ENCODE results near the gene C4orf54.

Gene C4orf54

DNA sequence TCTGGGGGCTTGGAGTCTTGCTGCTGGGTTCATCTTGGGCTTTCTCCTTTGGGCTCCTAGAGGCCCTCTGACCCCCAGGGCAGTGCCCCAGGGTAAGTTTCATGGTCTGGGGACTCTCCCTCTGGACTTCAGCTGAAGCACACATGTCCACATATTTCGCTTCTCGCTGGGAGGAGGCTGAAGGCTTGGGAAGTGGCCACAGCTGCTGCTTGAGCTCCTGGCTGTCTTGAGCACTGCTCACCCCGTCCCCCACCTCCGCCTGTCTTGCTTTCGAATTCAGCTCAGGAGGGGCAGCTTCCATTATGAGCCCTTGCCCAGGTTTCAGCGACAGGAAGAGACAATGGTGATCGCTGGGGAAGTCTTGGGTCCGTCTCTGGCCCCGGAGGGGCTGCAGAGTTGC, 3.7 kb downstream of the C4orf54 start:
- Histone ChIP-seq H3K4me3 (ENCODE audit: low read length in 2 of 2) (no peak overlapping the region), H3K9me3 (ENCODE audit: control insufficient read depth in 2 of 2, low read length in 2 of 2) (no peaks in the 10 kb centered on the region), H3K4me1 (ENCODE audit: control insufficient read depth in 2 of 2, insufficient read depth in 2 of 2, low read length in 2 of 2) (no peaks in the 10 kb centered on the region), H3K9ac (ENCODE audit: low read depth in 1 of 2, low read length in 2 of 2) (no peak overlapping the region), H3K36me3 (ENCODE audit: control insufficient read depth in 2 of 2, insufficient read depth in 2 of 2, low read length in 2 of 2) (no peaks in the 10 kb centered on the region), H3K27me3 (ENCODE audit: control insufficient read depth in 2 of 2, insufficient read depth in 2 of 2, low read length in 2 of 2) (no peaks in the 10 kb centered on the region), H3K27ac (ENCODE audit: low read depth in 2 of 2, low read length in 2 of 2) (no peak overlapping the region)

- H3K4me3 ChIP-seq (ENCODE audit: low read length in 2 of 2): no peak overlapping the region
- H3K27me3 ChIP-seq (ENCODE audit: control insufficient read depth in 2 of 2, insufficient read depth in 2 of 2, low read length in 2 of 2): no peaks in the 10 kb centered on the region
- H3K36me3 ChIP-seq (ENCODE audit: control insufficient read depth in 2 of 2, insufficient read depth in 2 of 2, low read length in 2 of 2): no peaks in the 10 kb centered on the region
- H3K9ac ChIP-seq (ENCODE audit: low read depth in 1 of 2, low read length in 2 of 2): no peak overlapping the region
- no peak overlapping the region for H3K27ac ChIP-seq (ENCODE audit: low read depth in 2 of 2, low read length in 2 of 2)
- no peaks in the 10 kb centered on the region for H3K4me1 ChIP-seq (ENCODE audit: control insufficient read depth in 2 of 2, insufficient read depth in 2 of 2, low read length in 2 of 2)
- H3K9me3 ChIP-seq (ENCODE audit: control insufficient read depth in 2 of 2, low read length in 2 of 2): no peaks in the 10 kb centered on the region
These were observed 4.8 kb downstream of the C4orf54 start for GRCh38 chr4:99652596-99653436.

- no peaks in the 10 kb centered on the region for H3K36me3 ChIP-seq (ENCODE audit: control insufficient read depth in 2 of 2, insufficient read depth in 2 of 2, low read length in 2 of 2)
- H3K27me3 ChIP-seq (ENCODE audit: control insufficient read depth in 2 of 2, insufficient read depth in 2 of 2, low read length in 2 of 2): no peaks in the 10 kb centered on the region
- H3K27ac ChIP-seq (ENCODE audit: low read depth in 2 of 2, low read length in 2 of 2): no peak overlapping the region
- H3K4me1 ChIP-seq (ENCODE audit: control insufficient read depth in 2 of 2, insufficient read depth in 2 of 2, low read length in 2 of 2): no peaks in the 10 kb centered on the region
- H3K9ac ChIP-seq (ENCODE audit: low read depth in 1 of 2, low read length in 2 of 2): no peak overlapping the region
- H3K9me3 ChIP-seq (ENCODE audit: control insufficient read depth in 2 of 2, low read length in 2 of 2): no peaks in the 10 kb centered on the region
- no peak overlapping the region for H3K4me3 ChIP-seq (ENCODE audit: low read length in 2 of 2)
These were observed 5.7 kb downstream of the C4orf54 start for GRCh38 chr4:99651811-99652485.

GRCh38 chr4:99651016-99651769, 6.4 kb downstream of the C4orf54 start:
- H3K4me1 ChIP-seq (ENCODE audit: control insufficient read depth in 2 of 2, insufficient read depth in 2 of 2, low read length in 2 of 2): no peaks in the 10 kb centered on the region
- no peak overlapping the region for H3K27ac ChIP-seq (ENCODE audit: low read depth in 2 of 2, low read length in 2 of 2)
- no peak overlapping the region for H3K9ac ChIP-seq (ENCODE audit: low read depth in 1 of 2, low read length in 2 of 2)
- H3K36me3 ChIP-seq (ENCODE audit: control insufficient read depth in 2 of 2, insufficient read depth in 2 of 2, low read length in 2 of 2): no peaks in the 10 kb centered on the region
- no peaks in the 10 kb centered on the region for H3K27me3 ChIP-seq (ENCODE audit: control insufficient read depth in 2 of 2, insufficient read depth in 2 of 2, low read length in 2 of 2)
- no peaks in the 10 kb centered on the region for H3K9me3 ChIP-seq (ENCODE audit: control insufficient read depth in 2 of 2, low read length in 2 of 2)
- no peak overlapping the region for H3K4me3 ChIP-seq (ENCODE audit: low read length in 2 of 2)

DNA sequence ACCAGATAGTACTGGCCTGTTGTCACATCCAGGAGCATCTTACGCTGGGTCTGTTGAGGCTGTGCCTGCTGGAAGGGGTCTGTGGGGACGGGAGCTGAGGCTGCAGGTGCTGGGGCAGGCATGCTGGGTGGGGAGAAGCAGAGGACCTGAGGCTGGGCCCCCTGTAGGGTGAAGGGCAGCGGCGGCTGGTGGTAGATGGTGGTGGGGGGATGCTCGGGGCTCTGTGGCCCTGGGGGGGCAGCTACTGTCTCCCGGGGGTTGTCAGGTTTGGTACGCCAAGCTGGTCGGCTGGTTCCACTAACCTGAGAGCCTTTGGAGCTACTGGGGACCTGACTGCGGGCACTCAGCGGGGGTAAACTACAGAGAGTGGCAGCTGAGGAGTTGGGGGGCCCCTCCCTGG, 7.8 kb downstream of the C4orf54 start:
- Histone ChIP-seq H3K9me3 (ENCODE audit: control insufficient read depth in 2 of 2, low read length in 2 of 2) (no peaks in the 10 kb centered on the region), H3K4me1 (ENCODE audit: control insufficient read depth in 2 of 2, insufficient read depth in 2 of 2, low read length in 2 of 2) (no peaks in the 10 kb centered on the region), H3K27me3 (ENCODE audit: control insufficient read depth in 2 of 2, insufficient read depth in 2 of 2, low read length in 2 of 2) (no peaks in the 10 kb centered on the region), H3K9ac (ENCODE audit: low read depth in 1 of 2, low read length in 2 of 2) (no peak overlapping the region), H3K4me3 (ENCODE audit: low read length in 2 of 2) (no peak overlapping the region), H3K36me3 (ENCODE audit: control insufficient read depth in 2 of 2, insufficient read depth in 2 of 2, low read length in 2 of 2) (no peaks in the 10 kb centered on the region), H3K27ac (ENCODE audit: low read depth in 2 of 2, low read length in 2 of 2) (no peak overlapping the region)

- no peaks in the 10 kb centered on the region for H3K27me3 ChIP-seq (ENCODE audit: control insufficient read depth in 2 of 2, insufficient read depth in 2 of 2, low read length in 2 of 2)
- no peak overlapping the region for H3K9ac ChIP-seq (ENCODE audit: low read depth in 1 of 2, low read length in 2 of 2)
- H3K36me3 ChIP-seq (ENCODE audit: control insufficient read depth in 2 of 2, insufficient read depth in 2 of 2, low read length in 2 of 2): no peaks in the 10 kb centered on the region
- no peak overlapping the region for H3K27ac ChIP-seq (ENCODE audit: low read depth in 2 of 2, low read length in 2 of 2)
- no peaks in the 10 kb centered on the region for H3K4me1 ChIP-seq (ENCODE audit: control insufficient read depth in 2 of 2, insufficient read depth in 2 of 2, low read length in 2 of 2)
- no peak overlapping the region for H3K4me3 ChIP-seq (ENCODE audit: low read length in 2 of 2)
- no peaks in the 10 kb centered on the region for H3K9me3 ChIP-seq (ENCODE audit: control insufficient read depth in 2 of 2, low read length in 2 of 2)
These were observed 8.4 kb downstream of the C4orf54 start for GRCh38 chr4:99649208-99649607.

DNA sequence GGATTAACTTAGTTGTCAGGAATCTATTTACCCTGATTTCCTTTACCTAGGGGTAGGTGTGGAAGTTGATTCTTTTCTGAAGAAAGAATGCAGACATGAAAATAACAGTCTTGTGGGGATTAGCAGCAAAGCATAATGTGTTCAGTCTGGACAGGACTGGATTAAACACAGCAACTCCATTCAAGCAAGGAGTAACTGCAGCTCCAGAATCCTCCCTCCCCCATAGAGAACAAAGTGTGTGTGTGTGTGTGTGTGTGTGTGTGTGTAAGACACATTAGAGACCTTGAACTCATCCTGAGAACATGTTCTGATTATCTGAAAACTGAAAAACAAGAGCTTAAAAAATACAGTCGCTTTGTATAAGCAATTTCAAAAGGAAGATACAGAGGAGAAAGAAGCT, 9.3 kb downstream of the C4orf54 start:
- Histone ChIP-seq H3K4me3 (ENCODE audit: low read length in 2 of 2) (no peak overlapping the region), H3K36me3 (ENCODE audit: control insufficient read depth in 2 of 2, insufficient read depth in 2 of 2, low read length in 2 of 2) (no peaks in the 10 kb centered on the region), H3K4me1 (ENCODE audit: control insufficient read depth in 2 of 2, insufficient read depth in 2 of 2, low read length in 2 of 2) (no peaks in the 10 kb centered on the region), H3K27ac (ENCODE audit: low read depth in 2 of 2, low read length in 2 of 2) (no peak overlapping the region), H3K27me3 (ENCODE audit: control insufficient read depth in 2 of 2, insufficient read depth in 2 of 2, low read length in 2 of 2) (no peaks in the 10 kb centered on the region), H3K9ac (ENCODE audit: low read depth in 1 of 2, low read length in 2 of 2) (no peak overlapping the region), H3K9me3 (ENCODE audit: control insufficient read depth in 2 of 2, low read length in 2 of 2) (no peaks in the 10 kb centered on the region)

DNA sequence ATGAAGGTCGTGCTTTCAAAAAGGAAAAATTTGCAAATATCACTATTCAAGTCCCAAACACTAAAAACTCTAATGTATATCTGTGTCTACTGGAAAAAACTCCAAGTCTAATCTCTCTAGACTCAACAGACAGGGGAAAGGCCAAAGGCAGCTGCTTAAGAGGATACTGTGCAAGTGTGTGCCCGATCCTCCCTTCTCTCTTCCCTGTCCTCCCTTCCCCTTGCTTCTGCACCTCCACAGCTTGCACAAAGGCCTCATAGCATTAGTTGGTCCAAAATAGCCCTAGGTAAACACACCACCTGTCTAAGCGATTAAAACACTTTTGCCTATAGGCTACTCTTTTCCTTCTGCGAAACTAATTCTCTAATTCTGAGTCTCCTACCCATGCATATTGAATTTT, 10.6 kb downstream of the C4orf54 start:
- H3K27ac ChIP-seq (ENCODE audit: low read depth in 2 of 2, low read length in 2 of 2): no peak overlapping the region
- H3K9ac ChIP-seq (ENCODE audit: low read depth in 1 of 2, low read length in 2 of 2): no peak overlapping the region
- H3K27me3 ChIP-seq (ENCODE audit: control insufficient read depth in 2 of 2, insufficient read depth in 2 of 2, low read length in 2 of 2): no peaks in the 10 kb centered on the region
- no peaks in the 10 kb centered on the region for H3K4me1 ChIP-seq (ENCODE audit: control insufficient read depth in 2 of 2, insufficient read depth in 2 of 2, low read length in 2 of 2)
- no peaks in the 10 kb centered on the region for H3K36me3 ChIP-seq (ENCODE audit: control insufficient read depth in 2 of 2, insufficient read depth in 2 of 2, low read length in 2 of 2)
- H3K9me3 ChIP-seq (ENCODE audit: control insufficient read depth in 2 of 2, low read length in 2 of 2): no peaks in the 10 kb centered on the region
- H3K4me3 ChIP-seq (ENCODE audit: low read length in 2 of 2): no peak overlapping the region

DNA sequence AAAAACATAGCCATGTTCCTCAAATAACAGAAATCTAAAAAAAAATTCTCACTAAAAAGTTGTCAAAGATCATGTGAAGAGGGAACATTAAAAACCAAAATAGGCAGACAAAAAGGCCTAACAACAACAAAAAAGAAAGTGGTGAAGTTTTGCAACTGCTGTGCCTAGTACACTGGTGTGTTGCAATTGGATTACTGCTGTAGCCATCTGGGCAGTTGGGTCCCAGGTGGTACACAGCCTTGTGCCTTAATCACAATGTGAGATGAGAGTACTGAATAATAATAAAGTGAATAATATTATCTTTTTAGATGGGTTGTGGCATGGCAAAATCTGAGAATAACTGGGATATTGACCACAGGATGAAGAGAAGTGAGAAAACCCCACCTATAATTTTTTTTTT, 12.0 kb downstream of the C4orf54 start:
- H3K27ac ChIP-seq (ENCODE audit: low read depth in 2 of 2, low read length in 2 of 2): no peak overlapping the region
- no peaks in the 10 kb centered on the region for H3K4me1 ChIP-seq (ENCODE audit: control insufficient read depth in 2 of 2, insufficient read depth in 2 of 2, low read length in 2 of 2)

GRCh38 chr4:99645036-99645435, 12.6 kb downstream of the C4orf54 start:
- Histone ChIP-seq H3K4me3 (ENCODE audit: low read length in 2 of 2) (no peak overlapping the region), H3K27me3 (ENCODE audit: control insufficient read depth in 2 of 2, insufficient read depth in 2 of 2, low read length in 2 of 2) (no peaks in the 10 kb centered on the region), H3K27ac (ENCODE audit: low read depth in 2 of 2, low read length in 2 of 2) (no peak overlapping the region), H3K9me3 (ENCODE audit: control insufficient read depth in 2 of 2, low read length in 2 of 2) (no peaks in the 10 kb centered on the region), H3K9ac (ENCODE audit: low read depth in 1 of 2, low read length in 2 of 2) (no peak overlapping the region), H3K4me1 (ENCODE audit: control insufficient read depth in 2 of 2, insufficient read depth in 2 of 2, low read length in 2 of 2) (no peaks in the 10 kb centered on the region), H3K36me3 (ENCODE audit: control insufficient read depth in 2 of 2, insufficient read depth in 2 of 2, low read length in 2 of 2) (no peaks in the 10 kb centered on the region)

More for the DNA sequence above, 12.0 kb downstream of the C4orf54 start:
- Histone ChIP-seq H3K9ac (ENCODE audit: low read depth in 1 of 2, low read length in 2 of 2) (no peak overlapping the region), H3K36me3 (ENCODE audit: control insufficient read depth in 2 of 2, insufficient read depth in 2 of 2, low read length in 2 of 2) (no peaks in the 10 kb centered on the region), H3K27me3 (ENCODE audit: control insufficient read depth in 2 of 2, insufficient read depth in 2 of 2, low read length in 2 of 2) (no peaks in the 10 kb centered on the region), H3K9me3 (ENCODE audit: control insufficient read depth in 2 of 2, low read length in 2 of 2) (no peaks in the 10 kb centered on the region), H3K4me3 (ENCODE audit: low read length in 2 of 2) (no peak overlapping the region)
